Muscle of leg (tissue), 9 donors: ENCODE results near the gene ERFL. TPM values are rescaled to one million over a fixed set of nuclear protein-coding genes. Genes with fewer than 3 reads are reported as not detected.

Source experiments
- polyA plus RNA-seq, 8 donors: library from polyadenylated mRNA; unstranded; fragments of 120-200 nt; gene quantifications; one replicate each; pipeline versions ENCODE4 v1.2.1 to v1.2.3, GENCODE V29; 2013; ENCODE audit warnings: inconsistent platforms in 1 of 8, low replicate concordance in 1 of 8; ENCODE audit not compliant: insufficient read length in 8 of 8, insufficient read depth in 1 of 8
- total RNA-seq: library from RNA; stranded (reverse); fragments of 120-200 nt; gene quantifications from one replicate; pipeline ENCODE4 v1.2.4, GENCODE V29; 2013

Gene ERFL
- total and polyA plus RNA-seq, 9 donors: 0.04 to 0.31 (median 0.12) TPM

Other genes with a start within 250 kb of the ERFL start
- gene CEACAM7, start 240.2 kb downstream of the ERFL start, total RNA-seq: not detected
- gene CEACAM7, start 240.2 kb downstream of the ERFL start, polyA plus RNA-seq: under 1 TPM in 1 of 8 donors, not detected in 7; 0.12 TPM
- gene CEACAM5, start 219.8 kb downstream of the ERFL start, total RNA-seq: not detected
- gene CEACAM5, start 219.8 kb downstream of the ERFL start, polyA plus RNA-seq: 1 to 10 TPM in 1 of 8 donors, under 1 TPM in 3, not detected in 4; 0.05 to 2.0 (median 0.44) TPM
- 0.04 TPM for gene CEACAM6, start 172.9 kb downstream of the ERFL start, total RNA-seq
- gene CEACAM6, start 172.9 kb downstream of the ERFL start, polyA plus RNA-seq: under 1 TPM; 0.20 to 0.70 (median 0.39) TPM
- gene CEACAM3, start 131.9 kb downstream of the ERFL start, total RNA-seq: 0.09 TPM
- gene CEACAM3, start 131.9 kb downstream of the ERFL start, polyA plus RNA-seq: under 1 TPM in 4 of 8 donors, not detected in 4; 0.12 to 0.34 (median 0.24) TPM
- gene LYPD4, start 83.8 kb downstream of the ERFL start, total RNA-seq: not detected
- gene LYPD4, start 83.8 kb downstream of the ERFL start, polyA plus RNA-seq: not detected
- not detected for gene DMRTC2, start 83.4 kb downstream of the ERFL start, total RNA-seq
- gene DMRTC2, start 83.4 kb downstream of the ERFL start, polyA plus RNA-seq: not detected
- 4,411 TPM for gene RPS19, start 68.2 kb downstream of the ERFL start, total RNA-seq
- 1,000 to 10,000 TPM; 2,442 to 2,898 (median 2,547) TPM for gene RPS19, start 68.2 kb downstream of the ERFL start, polyA plus RNA-seq
- gene CD79A, start 51.2 kb downstream of the ERFL start, total RNA-seq: 0.49 TPM
- 1 to 10 TPM in 4 of 8 donors, under 1 TPM in 4; 0.75 to 1.8 (median 0.99) TPM for gene CD79A, start 51.2 kb downstream of the ERFL start, polyA plus RNA-seq
- 17.2 TPM for gene ARHGEF1, start 45.3 kb downstream of the ERFL start, total RNA-seq
- gene ARHGEF1, start 45.3 kb downstream of the ERFL start, polyA plus RNA-seq: 10 to 100 TPM; 35.0 to 54.5 (median 48.0) TPM
- 110 TPM for gene RABAC1, start 30.9 kb upstream of the ERFL start, total RNA-seq
- 100 to 1,000 TPM in 2 of 8 donors, 10 to 100 TPM in 6; 59.0 to 105 (median 82.7) TPM for gene RABAC1, start 30.9 kb upstream of the ERFL start, polyA plus RNA-seq
- gene ATP1A3, start 65.8 kb upstream of the ERFL start, total RNA-seq: 0.18 TPM
- 1 to 10 TPM in 1 of 8 donors, under 1 TPM in 7; 0.49 to 1.2 (median 0.66) TPM for gene ATP1A3, start 65.8 kb upstream of the ERFL start, polyA plus RNA-seq
- 1.3 TPM for gene GRIK5, start 141.8 kb upstream of the ERFL start, total RNA-seq
- 1 to 10 TPM; 1.5 to 5.8 (median 3.4) TPM for gene GRIK5, start 141.8 kb upstream of the ERFL start, polyA plus RNA-seq
- 6.4 TPM for gene ZNF574, start 147.7 kb upstream of the ERFL start, total RNA-seq
- 10 to 100 TPM in 7 of 8 donors, 1 to 10 TPM in 1; 9.3 to 13.4 (median 12.1) TPM for gene ZNF574, start 147.7 kb upstream of the ERFL start, polyA plus RNA-seq
- gene POU2F2, start 204.0 kb upstream of the ERFL start, total RNA-seq: 0.35 TPM
- 1 to 10 TPM; 1.0 to 1.7 (median 1.2) TPM for gene POU2F2, start 204.0 kb upstream of the ERFL start, polyA plus RNA-seq